GM18517 (cell line): Measurements from ENCODE around the gene CALHM6.

Experiments
- ATAC-seq: cut with Tn5 transposase; IDR thresholded peaks from one replicate; pipeline ENCODE4 v1.9.1; 2021; ENCODE audit warnings: mild to moderate bottlenecking, moderate library complexity; ENCODE audit not compliant: unreplicated experiment

CALHM6 gene

DNA sequence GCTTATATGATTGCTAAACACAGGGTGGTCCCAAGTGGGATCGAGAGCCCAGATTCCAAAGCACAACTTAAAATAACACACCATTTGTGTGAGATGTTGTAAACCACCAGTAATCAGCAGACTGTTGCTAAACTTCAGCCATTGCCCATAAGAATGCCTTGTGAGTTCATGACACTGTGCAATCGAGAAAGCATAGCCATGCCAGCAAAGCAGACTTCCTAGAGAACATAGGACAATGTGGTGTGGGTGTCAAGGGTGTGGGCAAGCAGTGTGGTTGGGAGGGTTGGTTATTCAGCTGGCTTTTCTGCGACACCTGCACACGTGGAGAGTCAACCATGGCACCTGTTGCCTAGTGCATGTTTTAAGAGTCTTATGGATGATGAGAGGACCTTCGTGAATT is 16.1 kb upstream of the CALHM6 start:
- ATAC-seq: no peak

DNA sequence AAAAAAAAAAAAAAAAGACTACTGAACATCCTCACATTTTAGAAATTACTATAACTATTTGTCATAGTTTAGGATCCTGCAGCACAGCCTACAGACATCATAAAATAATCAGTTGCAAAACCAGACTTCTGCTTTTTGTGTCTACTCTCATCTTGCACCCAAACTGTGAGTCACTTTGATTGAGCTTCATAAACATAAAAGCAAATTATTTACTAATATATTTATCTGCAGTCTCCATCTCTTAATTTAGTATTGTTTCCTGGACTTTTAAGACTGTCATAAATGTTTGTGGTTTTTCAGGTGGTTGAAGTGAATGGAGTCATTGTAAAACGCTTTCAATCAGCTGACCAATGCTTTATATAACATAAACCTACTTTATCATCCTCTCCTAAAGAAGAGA is 14.8 kb upstream of the CALHM6 start:
- no peak for ATAC-seq

GRCh38 chr6:116447052-116447451 is 14.1 kb upstream of the CALHM6 start:
- ATAC-seq: no peak

GRCh38 chr6:116447496-116448011 is 13.6 kb upstream of the CALHM6 start:
- ATAC-seq: no peak

DNA sequence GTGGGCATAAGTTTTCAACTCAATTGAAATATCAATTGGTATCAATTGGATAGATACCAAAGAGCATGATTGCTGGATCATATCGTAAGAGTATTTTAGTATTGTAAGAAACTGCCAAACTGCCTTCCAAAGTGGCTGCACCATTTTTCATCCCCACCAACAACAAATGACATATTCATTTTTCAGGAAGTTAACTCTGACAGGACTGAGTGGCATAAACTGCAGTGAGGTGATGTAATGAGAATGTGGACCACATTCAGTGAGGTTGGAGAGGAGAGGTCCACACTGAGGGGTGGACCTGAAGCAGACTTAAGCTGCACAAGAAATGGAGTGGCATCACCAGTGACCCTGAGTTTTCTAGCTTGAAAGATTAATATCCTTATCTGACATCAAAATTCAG is 11.6 kb upstream of the CALHM6 start:
- no peak for ATAC-seq

- ATAC-seq: no peak
These were observed 10.9 kb upstream of the CALHM6 start for GRCh38 chr6:116450185-116450710.

GRCh38 chr6:116450769-116451740 is 10.1 kb upstream of the CALHM6 start:
- peak; percentile 89 for ATAC-seq

DNA sequence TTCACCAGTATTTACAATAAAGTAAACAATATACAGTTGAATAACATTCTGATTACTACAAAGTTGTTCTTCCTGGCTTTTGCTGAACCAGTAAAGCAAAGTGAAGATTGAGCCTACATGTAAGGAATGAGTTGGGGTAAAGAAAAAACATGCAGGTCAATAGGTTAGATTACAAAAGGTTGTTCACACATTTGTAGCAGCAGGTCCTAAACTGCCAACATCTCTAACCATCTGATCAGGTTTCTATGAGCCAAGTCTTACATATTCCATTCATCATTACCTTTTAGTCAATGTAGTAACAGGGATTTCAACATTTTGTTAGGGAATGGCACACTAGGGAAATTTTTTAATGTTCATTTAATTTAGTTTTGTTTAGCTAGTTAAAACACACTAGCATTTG is 9.3 kb upstream of the CALHM6 start:
- no peak for ATAC-seq

DNA sequence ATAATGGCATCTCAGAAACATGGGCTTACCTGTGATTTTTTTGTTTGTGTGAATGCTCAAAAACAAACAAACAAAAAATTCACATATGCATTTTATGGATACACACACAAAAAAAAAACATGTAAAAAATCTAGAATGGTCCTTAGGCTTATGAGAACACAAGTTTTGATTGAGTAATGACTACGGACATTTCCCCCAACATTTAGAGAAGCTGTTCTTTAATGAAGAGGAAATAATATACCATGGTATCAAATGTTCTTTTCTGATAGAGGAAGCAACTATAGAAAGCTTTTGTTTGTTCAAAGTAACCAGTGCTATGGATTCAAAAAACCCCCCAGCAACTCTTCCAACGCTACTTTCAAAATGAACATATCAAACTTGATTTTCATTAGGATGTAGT is 8.6 kb upstream of the CALHM6 start:
- no peak for ATAC-seq

DNA sequence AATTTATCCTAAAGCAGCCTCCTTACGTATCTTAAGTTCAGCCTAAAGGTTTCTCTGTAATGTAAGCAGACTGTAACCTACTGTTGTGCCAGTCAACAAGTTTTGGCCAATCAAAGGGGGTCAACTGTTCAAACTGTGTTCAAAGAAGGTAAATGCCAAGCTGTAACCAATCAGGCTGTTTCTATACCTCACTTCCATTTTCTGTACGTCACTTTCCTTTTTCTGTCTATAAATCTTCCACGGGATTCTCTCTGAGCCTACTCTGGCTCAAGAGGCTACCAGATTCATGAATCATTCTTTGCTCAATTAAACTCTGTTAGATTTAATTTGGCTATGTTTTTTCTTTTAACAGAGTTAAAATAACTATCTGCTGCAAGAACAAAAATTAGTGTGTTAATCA is 5.1 kb upstream of the CALHM6 start:
- no peak for ATAC-seq

- no peak for ATAC-seq
These were observed 4.2 kb upstream of the CALHM6 start for GRCh38 chr6:116456927-116457326.

DNA sequence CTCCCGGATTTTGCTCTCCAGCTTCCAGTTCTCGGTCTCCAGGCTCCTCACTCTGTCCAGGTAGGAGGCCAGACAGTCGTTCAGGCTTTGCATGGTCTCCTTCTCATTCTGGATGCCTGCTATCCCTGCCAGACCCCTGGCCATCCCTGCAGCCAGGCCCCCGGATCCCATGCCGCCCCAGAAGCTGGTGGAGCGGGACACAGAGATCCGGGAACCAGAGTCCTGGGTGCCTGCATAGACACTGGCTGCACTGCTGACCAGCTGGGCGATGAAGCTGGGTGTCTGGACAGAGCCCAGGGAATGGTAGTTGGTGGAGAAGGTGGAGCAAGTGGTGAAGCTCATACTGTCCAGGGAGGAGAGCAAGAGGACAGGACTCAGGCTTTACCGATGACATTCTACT is 2.9 kb upstream of the CALHM6 start:
- ATAC-seq: no peak

DNA sequence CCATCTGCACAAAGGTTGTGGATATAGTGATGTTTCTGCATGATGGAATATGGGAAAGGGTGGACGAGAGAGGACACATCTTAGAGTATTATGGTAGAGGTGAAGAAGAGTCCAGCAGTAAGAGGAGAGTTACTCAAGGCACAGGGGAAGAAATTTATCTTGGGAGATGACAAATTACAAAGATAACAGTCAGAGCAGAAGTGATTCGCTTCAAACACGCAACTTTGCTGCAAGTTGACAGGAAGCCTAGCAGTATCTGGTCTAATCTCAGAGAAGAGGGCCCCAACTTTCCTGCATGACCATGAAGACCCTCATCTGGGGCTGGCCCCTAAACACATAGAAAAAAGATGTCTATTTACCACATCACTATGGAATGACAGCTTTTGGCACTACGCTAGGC is 1.2 kb upstream of the CALHM6 start:
- ATAC-seq: no peak

DNA sequence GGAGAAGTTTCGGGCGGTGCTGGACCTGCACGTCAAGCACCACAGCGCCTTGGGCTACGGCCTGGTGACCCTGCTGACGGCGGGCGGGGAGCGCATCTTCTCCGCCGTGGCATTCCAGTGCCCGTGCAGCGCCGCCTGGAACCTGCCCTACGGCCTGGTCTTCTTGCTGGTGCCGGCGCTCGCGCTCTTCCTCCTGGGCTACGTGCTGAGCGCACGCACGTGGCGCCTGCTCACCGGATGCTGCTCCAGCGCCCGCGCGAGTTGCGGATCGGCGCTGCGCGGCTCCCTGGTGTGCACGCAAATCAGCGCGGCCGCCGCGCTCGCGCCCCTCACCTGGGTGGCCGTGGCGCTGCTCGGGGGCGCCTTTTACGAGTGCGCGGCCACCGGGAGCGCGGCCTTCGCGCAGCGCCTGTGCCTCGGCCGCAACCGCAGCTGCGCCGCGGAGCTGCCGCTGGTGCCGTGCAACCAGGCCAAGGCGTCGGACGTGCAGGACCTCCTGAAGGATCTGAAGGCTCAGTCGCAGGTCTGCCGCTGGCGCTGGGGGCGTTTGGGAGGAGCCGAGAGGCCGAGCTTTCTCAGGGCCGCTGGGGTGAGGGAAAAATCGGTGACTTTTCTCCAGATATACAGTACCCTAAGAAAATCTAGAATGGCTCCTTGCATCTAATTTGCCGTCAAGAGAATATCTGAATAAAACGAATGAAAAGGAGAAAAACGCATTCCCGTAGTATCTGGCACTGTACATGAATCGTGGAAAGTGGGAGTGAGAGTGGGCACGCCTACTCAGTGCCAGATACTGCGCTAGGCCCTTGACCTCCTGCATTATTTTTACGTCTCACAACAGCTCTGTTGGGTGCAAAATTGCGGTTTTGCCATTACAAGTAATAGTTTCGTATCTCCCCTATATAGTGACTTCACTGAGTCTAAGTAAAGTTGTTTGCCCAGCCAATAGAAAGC is 1.0 kb downstream of the CALHM6 start:
- ATAC-seq: peak; percentile 70

DNA sequence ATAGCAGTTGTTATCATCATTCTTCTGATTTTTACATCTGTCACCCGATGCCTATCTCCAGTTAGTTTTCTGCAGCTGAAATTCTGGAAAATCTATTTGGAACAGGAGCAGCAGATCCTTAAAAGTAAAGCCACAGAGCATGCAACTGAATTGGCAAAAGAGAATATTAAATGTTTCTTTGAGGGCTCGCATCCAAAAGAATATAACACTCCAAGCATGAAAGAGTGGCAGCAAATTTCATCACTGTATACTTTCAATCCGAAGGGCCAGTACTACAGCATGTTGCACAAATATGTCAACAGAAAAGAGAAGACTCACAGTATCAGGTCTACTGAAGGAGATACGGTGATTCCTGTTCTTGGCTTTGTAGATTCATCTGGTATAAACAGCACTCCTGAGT is 2.1 kb downstream of the CALHM6 start:
- no peak for ATAC-seq

GRCh38 chr6:116465246-116465645 is 4.1 kb downstream of the CALHM6 start:
- no peak for ATAC-seq

DNA sequence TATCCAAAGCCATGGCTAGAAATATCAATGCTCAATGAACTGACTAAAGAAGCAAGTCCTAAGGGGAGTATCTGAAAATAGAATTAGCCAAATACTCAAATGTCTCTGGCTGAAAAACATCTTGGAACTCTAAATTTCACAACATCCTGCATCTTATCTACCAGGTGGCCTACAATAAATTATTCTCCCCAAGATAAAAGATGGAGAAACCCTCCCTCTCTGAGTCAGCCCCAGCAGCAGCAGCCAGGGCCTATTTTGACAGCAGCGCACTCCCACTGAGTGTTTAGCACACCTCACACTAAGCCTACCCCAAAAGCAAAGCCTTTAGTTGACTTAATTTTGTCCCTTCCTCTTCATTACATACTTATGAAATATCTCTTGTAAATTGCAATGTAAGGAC is 5.9 kb downstream of the CALHM6 start:
- ATAC-seq: no peak

DNA sequence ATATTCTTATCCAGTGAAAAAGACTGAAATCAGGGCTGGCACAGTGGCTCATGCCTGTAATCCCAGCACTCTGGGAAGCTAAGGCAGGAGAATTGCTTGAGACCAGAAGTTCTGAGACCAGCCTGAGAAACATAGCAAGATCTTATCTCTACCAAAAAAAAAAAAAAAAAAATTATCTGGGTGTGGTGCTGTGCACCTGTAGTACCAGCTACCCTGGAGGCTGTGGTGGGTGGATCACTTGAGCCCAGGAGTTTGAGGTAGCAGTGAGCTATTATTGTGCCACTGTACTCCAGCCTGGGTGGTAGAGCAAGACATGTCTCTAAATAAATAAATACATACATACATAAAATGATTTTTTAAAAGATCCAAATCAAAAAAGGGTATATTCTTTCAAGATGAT is 6.3 kb downstream of the CALHM6 start:
- no peak for ATAC-seq

DNA sequence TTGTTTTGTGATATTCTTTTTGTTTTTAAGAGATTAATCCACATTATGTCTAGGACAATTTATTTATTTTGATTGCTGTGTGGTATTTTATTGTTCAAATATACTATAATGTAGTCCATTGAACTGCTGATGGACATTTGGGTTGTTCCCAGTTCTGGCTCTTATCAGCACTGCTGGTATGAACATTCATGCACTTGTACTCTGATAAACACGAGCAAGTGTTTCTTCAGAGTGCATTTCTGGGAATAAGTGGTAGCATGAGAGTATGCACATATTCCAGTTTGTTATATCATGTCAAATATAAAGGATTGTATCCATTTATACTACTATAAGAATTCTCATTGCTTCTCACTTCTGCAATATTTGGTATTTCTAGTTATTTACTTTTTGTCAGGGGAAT is 7.1 kb downstream of the CALHM6 start:
- no peak for ATAC-seq

GRCh38 chr6:116471531-116471930 is 10.4 kb downstream of the CALHM6 start:
- ATAC-seq: no peak

- no peak for ATAC-seq
These were observed 11.5 kb downstream of the CALHM6 start for GRCh38 chr6:116472706-116473105.
